Choroid plexus epithelial cell (primary cell): Measurements from ENCODE around the gene ITPR1.

Experiments used
- DNase-seq: peaks from one replicate; pipeline ENCODE4 v3.0.0-alpha.2; 2010; ENCODE audit warnings: low read depth
- H3K4me3 ChIP-seq: 2 replicates; pipeline ENCODE4 v1.5.1; 2011; ENCODE audit warnings: low read depth, mild to moderate bottlenecking, control low read depth, low read length, moderate library complexity
- TF ChIP-seq, protein P1 (sequence below): conservative IDR thresholded peaks from 2 replicates; pipeline ENCODE4 v1.5.1; 2011; ENCODE audit warnings: low read depth, mild to moderate bottlenecking, control low read depth, inconsistent platforms, low read length, moderate library complexity

ITPR1 gene

DNA sequence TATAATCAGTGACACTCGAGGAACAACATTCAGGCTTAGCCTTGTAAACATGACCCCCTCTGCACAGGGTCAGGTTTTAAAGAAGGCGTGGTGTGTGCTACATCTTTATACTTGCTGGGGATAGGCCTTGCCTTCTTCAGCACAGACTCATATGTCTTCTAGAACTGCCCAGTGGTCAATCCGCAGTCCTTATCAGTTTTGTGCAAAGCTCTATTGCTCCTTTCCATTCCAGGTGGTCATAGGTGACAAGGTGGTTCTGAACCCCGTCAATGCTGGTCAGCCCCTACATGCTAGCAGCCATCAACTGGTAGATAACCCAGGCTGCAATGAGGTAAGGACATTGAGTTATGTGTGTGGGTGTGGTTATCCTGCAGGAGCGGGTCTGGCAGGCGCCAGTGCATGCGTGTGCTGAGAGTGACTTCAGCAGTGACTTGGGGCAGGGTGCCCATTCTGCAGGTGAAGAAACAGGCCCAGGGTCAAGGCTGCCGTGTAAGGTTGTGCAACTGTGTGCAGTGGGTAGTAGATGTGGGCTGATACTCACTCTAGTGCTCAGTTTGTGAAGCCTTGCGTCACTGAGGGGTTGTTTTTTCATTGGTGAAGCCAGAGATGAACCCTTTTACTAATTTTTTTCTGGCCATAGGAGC is 150.9 kb downstream of the ITPR1 start:
- no peak for DNase-seq
- TF ChIP-seq, protein P1, sequence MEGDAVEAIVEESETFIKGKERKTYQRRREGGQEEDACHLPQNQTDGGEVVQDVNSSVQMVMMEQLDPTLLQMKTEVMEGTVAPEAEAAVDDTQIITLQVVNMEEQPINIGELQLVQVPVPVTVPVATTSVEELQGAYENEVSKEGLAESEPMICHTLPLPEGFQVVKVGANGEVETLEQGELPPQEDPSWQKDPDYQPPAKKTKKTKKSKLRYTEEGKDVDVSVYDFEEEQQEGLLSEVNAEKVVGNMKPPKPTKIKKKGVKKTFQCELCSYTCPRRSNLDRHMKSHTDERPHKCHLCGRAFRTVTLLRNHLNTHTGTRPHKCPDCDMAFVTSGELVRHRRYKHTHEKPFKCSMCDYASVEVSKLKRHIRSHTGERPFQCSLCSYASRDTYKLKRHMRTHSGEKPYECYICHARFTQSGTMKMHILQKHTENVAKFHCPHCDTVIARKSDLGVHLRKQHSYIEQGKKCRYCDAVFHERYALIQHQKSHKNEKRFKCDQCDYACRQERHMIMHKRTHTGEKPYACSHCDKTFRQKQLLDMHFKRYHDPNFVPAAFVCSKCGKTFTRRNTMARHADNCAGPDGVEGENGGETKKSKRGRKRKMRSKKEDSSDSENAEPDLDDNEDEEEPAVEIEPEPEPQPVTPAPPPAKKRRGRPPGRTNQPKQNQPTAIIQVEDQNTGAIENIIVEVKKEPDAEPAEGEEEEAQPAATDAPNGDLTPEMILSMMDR: no peak
- H3K4me3 ChIP-seq: no peak overlapping the region

DNA sequence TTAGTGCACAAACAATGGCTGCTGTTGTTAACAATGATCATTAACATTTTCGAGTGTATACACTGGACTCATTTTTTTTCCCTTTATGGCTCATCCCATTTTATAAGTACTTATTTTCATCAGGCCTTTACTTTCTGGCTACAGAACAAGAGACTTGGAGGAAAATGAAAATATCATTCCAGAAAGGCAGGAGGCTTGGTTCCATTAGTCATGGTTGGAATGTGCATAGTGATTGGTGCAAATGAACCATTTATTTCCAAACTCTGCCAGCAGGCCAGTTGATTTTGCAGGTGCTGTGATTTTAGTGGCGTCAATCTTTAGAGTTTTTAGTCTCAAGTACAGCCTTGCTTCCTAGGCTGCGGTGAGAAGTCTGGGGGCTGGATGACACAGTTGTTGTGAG is 151.8 kb downstream of the ITPR1 start:
- DNase-seq: peak; percentile 8

DNA sequence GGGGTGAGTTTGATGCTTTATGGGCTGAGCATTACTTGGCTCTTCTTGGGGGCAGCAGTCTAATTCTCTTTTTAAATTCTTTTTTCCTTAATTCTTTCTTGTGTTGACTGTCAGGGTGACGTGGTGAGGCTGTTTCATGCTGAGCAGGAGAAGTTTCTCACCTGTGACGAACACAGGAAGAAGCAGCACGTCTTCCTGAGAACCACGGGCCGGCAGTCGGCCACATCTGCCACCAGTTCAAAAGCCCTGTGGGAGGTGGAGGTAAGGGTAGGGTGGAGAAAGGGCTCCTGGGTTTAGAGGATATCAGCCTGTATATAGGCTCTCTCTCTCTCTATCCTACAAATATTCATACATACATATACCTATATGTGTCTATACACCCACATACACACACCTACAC is 152.3 kb downstream of the ITPR1 start:
- H3K4me3 ChIP-seq: no peak overlapping the region
- no peak for DNase-seq
- TF ChIP-seq, protein P1: no peak

More for the DNA sequence above, 151.8 kb downstream of the ITPR1 start:
- TF ChIP-seq, protein P1: no peak
- no peak overlapping the region for H3K4me3 ChIP-seq

DNA sequence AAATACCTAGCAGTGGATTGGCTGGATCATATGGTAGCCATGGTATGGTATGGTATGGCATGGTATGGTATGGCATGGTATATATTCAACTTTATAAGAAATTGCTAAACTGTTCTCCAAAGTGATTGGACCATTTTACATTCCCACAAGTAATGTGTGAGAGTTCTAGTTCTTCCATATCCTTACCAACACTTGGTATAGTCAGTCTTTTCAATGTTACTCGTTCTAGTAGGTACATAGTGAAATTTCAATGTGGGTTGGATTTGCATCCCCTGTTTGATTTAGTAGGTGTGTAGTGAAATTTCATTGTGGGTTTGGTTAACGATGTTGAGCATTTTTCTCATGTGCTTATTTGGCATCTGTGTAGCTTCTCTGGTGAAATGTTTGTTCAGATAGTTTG is 154.3 kb downstream of the ITPR1 start:
- TF ChIP-seq, protein P1: no peak
- no peak for DNase-seq
- no peak overlapping the region for H3K4me3 ChIP-seq

DNA sequence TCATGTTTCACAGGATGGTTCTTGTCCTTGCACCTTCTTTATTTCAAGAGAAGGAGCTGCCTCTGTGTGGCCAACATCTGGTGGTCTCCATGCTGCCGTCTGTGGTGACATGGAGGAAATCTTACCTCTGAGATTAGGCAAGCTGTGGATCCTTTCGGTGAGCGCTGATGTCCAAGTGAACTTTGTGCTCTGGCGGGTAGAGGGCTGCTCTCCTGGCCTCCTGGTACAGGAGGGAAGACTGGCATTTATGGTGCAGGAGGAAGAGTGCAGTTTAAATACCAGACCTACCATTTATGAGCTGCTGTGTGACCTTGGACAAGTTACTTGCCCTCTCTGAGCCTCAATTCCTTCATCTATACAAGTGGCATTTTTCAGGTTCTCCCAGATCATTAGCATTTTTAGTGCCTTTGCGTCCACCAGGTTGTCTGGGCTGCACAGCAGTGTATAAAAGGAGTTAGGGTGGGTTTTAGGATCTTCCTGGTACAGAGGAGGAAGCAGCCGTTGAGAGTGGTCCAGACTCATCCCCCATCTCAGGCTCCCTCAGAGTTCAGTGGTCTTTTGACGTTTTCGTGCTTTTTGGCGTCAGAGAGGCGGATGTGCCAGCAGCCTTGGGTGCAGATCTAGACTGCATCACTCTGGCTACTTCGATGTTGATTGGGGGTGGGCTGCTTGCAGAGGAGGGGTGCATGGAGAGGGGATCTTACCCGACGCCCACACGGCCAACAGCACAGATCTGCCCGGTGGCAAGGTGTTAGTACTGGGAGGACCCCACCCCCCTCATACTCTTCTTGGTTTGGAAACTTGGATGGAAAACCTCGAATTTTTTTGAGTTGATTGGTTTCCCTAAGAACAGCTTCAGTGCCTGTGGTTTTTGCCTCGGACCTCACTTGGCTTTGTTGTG is 162.2 kb downstream of the ITPR1 start:
- TF ChIP-seq, protein P1: no peak
- no peak overlapping the region for H3K4me3 ChIP-seq
- no peak for DNase-seq

DNA sequence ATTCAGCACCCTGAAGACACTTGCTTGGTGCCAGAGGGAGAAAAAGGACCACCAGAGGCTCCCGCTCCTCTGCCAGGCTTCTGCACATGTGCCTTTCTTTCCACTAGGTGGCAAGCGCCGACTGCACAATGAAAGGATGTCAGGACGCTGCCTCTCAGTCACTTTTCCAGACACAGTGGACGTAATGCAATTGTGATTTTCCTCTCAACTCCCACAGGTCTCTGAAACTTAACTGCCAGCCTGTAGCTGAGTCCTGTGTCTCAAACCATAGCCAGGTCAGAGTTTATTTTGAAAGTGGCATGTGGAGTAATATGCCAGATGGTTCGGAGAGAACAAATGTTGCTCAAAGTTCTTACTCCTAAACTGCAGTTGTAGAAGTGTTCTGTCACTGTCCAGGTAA is 162.9 kb downstream of the ITPR1 start:
- DNase-seq: peak; percentile 91
- TF ChIP-seq, protein P1: peak; percentile 98
- no peak overlapping the region for H3K4me3 ChIP-seq
